Astrocyte (in vitro differentiated cells and primary cell): ENCODE results near the gene ARRDC4. TPM values are rescaled to one million over a fixed set of nuclear protein-coding genes. Genes with fewer than 3 reads are reported as not detected.

Experiments used
- DNase-seq: peaks from one replicate; pipeline ENCODE4 v3.0.0-alpha.2; 2010; ENCODE audit warnings: low read depth
- FAIRE-seq: peaks from 2 replicates; lab custom pipeline; 2011; peaks lifted over from hg19 to GRCh38; lab: Jason Lieb, UNC
- H2AFZ ChIP-seq: 2 replicates; pipeline ENCODE4 v1.6.0; 2012; ENCODE audit warnings: low read depth, low read length, inconsistent platforms
- H3K27ac ChIP-seq: 2 replicates; pipeline ENCODE4 v1.5.1; 2011; ENCODE audit warnings: low read depth, low read length, inconsistent platforms
- H3K27me3 ChIP-seq: 2 replicates; pipeline ENCODE4 v1.6.0; 2011; ENCODE audit warnings: low read length, inconsistent platforms; ENCODE audit not compliant: insufficient read depth
- H3K36me3 ChIP-seq: 2 replicates; pipeline ENCODE4 v1.5.1; 2011; ENCODE audit warnings: low read length, inconsistent platforms; ENCODE audit not compliant: insufficient read depth
- H3K4me1 ChIP-seq: 2 replicates; pipeline ENCODE4 v1.5.1; 2011; ENCODE audit warnings: low read length, inconsistent platforms; ENCODE audit not compliant: insufficient read depth
- H3K4me2 ChIP-seq: 2 replicates; pipeline ENCODE4 v1.6.0; 2012; ENCODE audit warnings: low read length, inconsistent platforms
- H3K4me3 ChIP-seq: 2 replicates; pipeline ENCODE4 v1.5.1; 2011; ENCODE audit warnings: low read depth, mild to moderate bottlenecking, low read length, inconsistent platforms; ENCODE audit not compliant: insufficient read depth
- H3K79me2 ChIP-seq: 2 replicates; pipeline ENCODE4 v1.6.0; 2012; ENCODE audit warnings: mild to moderate bottlenecking, low read length, inconsistent platforms; ENCODE audit not compliant: insufficient read depth
- H3K9ac ChIP-seq: 2 replicates; pipeline ENCODE4 v1.6.0; 2012; ENCODE audit warnings: mild to moderate bottlenecking, low read length, inconsistent platforms
- H3K9me3 ChIP-seq: 2 replicates; pipeline ENCODE4 v1.5.1; 2012; ENCODE audit warnings: low read depth, mild to moderate bottlenecking, low read length, inconsistent platforms; ENCODE audit not compliant: insufficient read depth
- H4K20me1 ChIP-seq: 2 replicates; pipeline ENCODE4 v1.6.0; 2012; ENCODE audit warnings: low read length, inconsistent platforms; ENCODE audit not compliant: insufficient read depth
- H3K27ac Mint-ChIP-seq: one replicate; pipeline ENCODE4 v1.8.0; 2021; ENCODE audit warnings: mild to moderate bottlenecking, mixed read lengths; ENCODE audit not compliant: unreplicated experiment
- H3K27me3 Mint-ChIP-seq: one replicate; pipeline ENCODE4 v1.8.0; 2021; ENCODE audit warnings: low read depth, mixed read lengths; ENCODE audit not compliant: unreplicated experiment
- H3K36me3 Mint-ChIP-seq: one replicate; pipeline ENCODE4 v1.8.0; 2021; ENCODE audit warnings: low read depth, mixed read lengths; ENCODE audit not compliant: unreplicated experiment
- H3K4me1 Mint-ChIP-seq: one replicate; pipeline ENCODE4 v1.8.0; 2021; ENCODE audit warnings: low read depth, mixed read lengths; ENCODE audit not compliant: unreplicated experiment
- H3K4me3 Mint-ChIP-seq: one replicate; pipeline ENCODE4 v1.8.0; 2021; ENCODE audit warnings: mild to moderate bottlenecking, moderate library complexity, mixed read lengths; ENCODE audit not compliant: unreplicated experiment
- H3K9me3 Mint-ChIP-seq: one replicate; pipeline ENCODE4 v1.8.0; 2021; ENCODE audit warnings: mild to moderate bottlenecking, mixed read lengths; ENCODE audit not compliant: unreplicated experiment
- EZH2 ChIP-seq: IDR thresholded peaks from 2 replicates; pipeline ENCODE4 v1.6.1; 2012; ENCODE audit warnings: mild to moderate bottlenecking, low read length, inconsistent platforms; ENCODE audit not compliant: insufficient read depth
- total RNA-seq: library from RNA; stranded (reverse); gene quantifications from 2 replicates; pipeline ENCODE4 v1.2.1, GENCODE V29; 2021
- TF ChIP-seq, protein P1 (sequence below): IDR thresholded peaks from 2 replicates; pipeline ENCODE4 v1.5.1; 2011; ENCODE audit warnings: low read depth, mild to moderate bottlenecking, inconsistent platforms, low read length, moderate library complexity; ENCODE audit not compliant: insufficient read depth

ARRDC4 gene
- total RNA-seq, 1 donor from 2014 or later, result 30.4 TPM

DNA sequence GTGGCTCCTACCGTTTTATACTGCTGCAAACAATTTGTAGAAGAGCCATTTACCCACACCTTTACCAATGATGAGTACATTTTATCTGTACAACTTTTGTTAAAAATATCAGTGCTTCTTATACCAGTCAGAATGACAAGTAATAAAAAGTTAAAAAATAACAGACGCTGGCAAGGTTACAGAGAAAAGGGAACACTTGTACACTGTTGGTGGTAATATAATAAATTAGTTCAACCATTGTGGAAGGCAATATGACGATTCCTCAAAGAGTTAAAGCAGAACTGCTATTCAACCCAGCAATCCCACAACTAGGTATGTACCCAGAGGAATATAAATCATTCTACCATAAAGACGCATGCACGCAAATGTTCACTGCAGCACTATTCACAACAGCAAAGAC lies 51.9 kb downstream of the ARRDC4 start:
- H3K27ac ChIP-seq, result no peak overlapping the region
- no peak overlapping the region for H3K4me2 ChIP-seq
- H3K27me3 ChIP-seq, result no peaks in the 10 kb centered on the region
- DNase-seq (no peak), FAIRE-seq (no peak)
- Mint-ChIP-seq H3K36me3 (no peaks in the 10 kb centered on the region), H3K9me3 (no peaks in the 10 kb centered on the region), H3K27ac (no peak overlapping the region), H3K27me3 (no peaks in the 10 kb centered on the region), H3K4me1 (no peaks in the 10 kb centered on the region), H3K4me3 (no peak overlapping the region)
- H3K4me1 ChIP-seq, result no peaks in the 10 kb centered on the region
- no peaks in the 10 kb centered on the region for H4K20me1 ChIP-seq
- H3K79me2 ChIP-seq, result no peaks in the 10 kb centered on the region
- no peak overlapping the region for H3K4me3 ChIP-seq
- H3K9ac ChIP-seq, result no peak overlapping the region
- TF ChIP-seq, protein P1, sequence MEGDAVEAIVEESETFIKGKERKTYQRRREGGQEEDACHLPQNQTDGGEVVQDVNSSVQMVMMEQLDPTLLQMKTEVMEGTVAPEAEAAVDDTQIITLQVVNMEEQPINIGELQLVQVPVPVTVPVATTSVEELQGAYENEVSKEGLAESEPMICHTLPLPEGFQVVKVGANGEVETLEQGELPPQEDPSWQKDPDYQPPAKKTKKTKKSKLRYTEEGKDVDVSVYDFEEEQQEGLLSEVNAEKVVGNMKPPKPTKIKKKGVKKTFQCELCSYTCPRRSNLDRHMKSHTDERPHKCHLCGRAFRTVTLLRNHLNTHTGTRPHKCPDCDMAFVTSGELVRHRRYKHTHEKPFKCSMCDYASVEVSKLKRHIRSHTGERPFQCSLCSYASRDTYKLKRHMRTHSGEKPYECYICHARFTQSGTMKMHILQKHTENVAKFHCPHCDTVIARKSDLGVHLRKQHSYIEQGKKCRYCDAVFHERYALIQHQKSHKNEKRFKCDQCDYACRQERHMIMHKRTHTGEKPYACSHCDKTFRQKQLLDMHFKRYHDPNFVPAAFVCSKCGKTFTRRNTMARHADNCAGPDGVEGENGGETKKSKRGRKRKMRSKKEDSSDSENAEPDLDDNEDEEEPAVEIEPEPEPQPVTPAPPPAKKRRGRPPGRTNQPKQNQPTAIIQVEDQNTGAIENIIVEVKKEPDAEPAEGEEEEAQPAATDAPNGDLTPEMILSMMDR, result no peak
- TF ChIP-seq EZH2, result no peak
- no peaks in the 10 kb centered on the region for H3K9me3 ChIP-seq
- no peaks in the 10 kb centered on the region for H3K36me3 ChIP-seq
- no peak overlapping the region for H2AFZ ChIP-seq

DNA sequence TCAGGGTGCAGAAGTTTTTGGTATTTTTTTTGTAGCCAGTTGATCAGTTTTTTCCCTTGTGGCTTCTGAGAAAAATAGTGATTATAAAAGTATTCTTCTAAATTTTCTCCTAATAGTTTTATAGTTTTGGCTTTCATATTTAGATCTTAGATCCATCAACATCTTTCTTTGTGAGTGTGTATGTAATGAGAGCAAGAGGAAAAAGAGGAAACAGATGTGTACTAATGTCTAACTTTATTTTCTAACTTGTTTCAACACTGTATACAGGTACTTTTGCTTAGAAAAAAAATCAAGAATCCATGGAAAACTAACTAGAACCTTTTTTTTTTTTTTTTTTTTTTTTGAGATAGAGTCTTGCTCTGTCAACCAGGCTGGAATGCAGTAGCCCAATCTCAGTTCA lies 53.1 kb downstream of the ARRDC4 start:
- no peak overlapping the region for H3K4me3 Mint-ChIP-seq
- no peaks in the 10 kb centered on the region for H3K36me3 Mint-ChIP-seq
- no peaks in the 10 kb centered on the region for H3K27me3 Mint-ChIP-seq
- H3K9me3 Mint-ChIP-seq, result no peaks in the 10 kb centered on the region
- no peaks in the 10 kb centered on the region for H3K4me1 ChIP-seq
- H3K4me3 ChIP-seq, result no peak overlapping the region
- DNase-seq (no peak), FAIRE-seq (no peak)
- H3K27me3 ChIP-seq, result no peaks in the 10 kb centered on the region
- H3K4me2 ChIP-seq, result no peak overlapping the region
- H3K9me3 ChIP-seq, result no peaks in the 10 kb centered on the region
- no peak for TF ChIP-seq EZH2
- TF ChIP-seq, protein P1, result no peak
- H3K79me2 ChIP-seq, result no peaks in the 10 kb centered on the region
- no peaks in the 10 kb centered on the region for H3K4me1 Mint-ChIP-seq
- H3K36me3 ChIP-seq, result no peaks in the 10 kb centered on the region
- H4K20me1 ChIP-seq, result no peaks in the 10 kb centered on the region
- no peak overlapping the region for H3K9ac ChIP-seq
- no peak overlapping the region for H3K27ac Mint-ChIP-seq
- no peak overlapping the region for H3K27ac ChIP-seq
- H2AFZ ChIP-seq, result no peak overlapping the region

DNA sequence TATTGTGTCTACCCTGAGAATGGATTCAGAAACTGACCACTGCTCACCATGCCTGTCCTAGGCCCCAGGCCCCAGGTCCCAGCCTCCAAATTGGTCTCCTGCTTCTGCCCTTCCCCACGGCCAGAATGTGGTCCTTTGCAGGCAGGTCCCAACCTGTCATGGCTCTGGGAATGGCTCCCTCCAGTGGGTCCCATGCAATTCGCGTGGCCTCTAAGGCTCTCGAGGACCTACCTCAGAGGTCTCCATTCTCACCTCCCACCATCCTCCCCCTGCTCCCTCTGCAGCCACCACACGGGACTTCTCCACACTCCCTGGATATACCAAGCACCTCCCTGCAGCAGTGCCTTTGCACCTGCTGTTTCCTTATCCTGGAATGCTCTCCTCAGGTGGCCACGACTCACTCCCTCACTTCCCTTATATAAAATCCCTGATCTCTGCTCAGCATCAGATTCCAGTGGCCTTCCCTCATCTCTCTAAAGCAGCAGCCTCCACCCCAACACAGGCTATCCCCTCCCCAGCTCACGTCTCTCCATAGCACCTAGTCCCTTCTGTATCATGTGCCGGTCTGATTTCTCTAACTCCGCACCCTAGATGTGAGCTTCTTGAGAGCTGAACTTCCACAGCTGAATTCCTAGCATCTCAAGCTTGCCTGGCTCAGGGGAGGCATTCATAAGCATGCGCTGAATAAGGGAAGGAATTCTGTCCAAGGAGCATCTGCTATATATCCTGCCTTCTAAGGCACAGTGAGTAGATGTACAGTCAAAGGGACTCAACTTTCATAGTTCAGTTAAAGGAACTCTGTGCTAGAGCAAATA lies 56.9 kb downstream of the ARRDC4 start:
- Histone ChIP-seq H3K4me2 (no peak overlapping the region), H4K20me1 (no peaks in the 10 kb centered on the region), H3K27me3 (no peaks in the 10 kb centered on the region), H3K79me2 (no peaks in the 10 kb centered on the region), H2AFZ (no peak overlapping the region), H3K4me1 (no peaks in the 10 kb centered on the region), H3K9me3 (no peaks in the 10 kb centered on the region), H3K4me3 (no peak overlapping the region), H3K27ac (no peak overlapping the region), H3K36me3 (no peaks in the 10 kb centered on the region), H3K9ac (no peak overlapping the region)
- H3K27ac Mint-ChIP-seq, result no peak overlapping the region
- TF ChIP-seq, protein P1, result no peak
- TF ChIP-seq EZH2, result no peak
- FAIRE-seq (no peak), DNase-seq (no peak)
- no peak overlapping the region for H3K4me3 Mint-ChIP-seq
- H3K27me3 Mint-ChIP-seq, result peaks cover 3% of the 10 kb centered on the region
- no peaks in the 10 kb centered on the region for H3K4me1 Mint-ChIP-seq
- no peaks in the 10 kb centered on the region for H3K36me3 Mint-ChIP-seq
- no peaks in the 10 kb centered on the region for H3K9me3 Mint-ChIP-seq
